ENCODE measurements around the gene MYCBPAP.

The MYCBPAP gene

GRCh38 chr17:50551884-50552283 lies 43.6 kb downstream of the MYCBPAP start:
- no peak for DNase-seq (ENCODE audit: low read depth)

GRCh38 chr17:50554201-50554600 lies 46.0 kb downstream of the MYCBPAP start:
- DNase-seq (ENCODE audit: low read depth), result no peak

GRCh38 chr17:50556803-50557202 lies 48.6 kb downstream of the MYCBPAP start:
- DNase-seq (ENCODE audit: low read depth), result no peak

GRCh38 chr17:50557630-50558029 lies 49.4 kb downstream of the MYCBPAP start:
- no peak for DNase-seq (ENCODE audit: low read depth)

- no peak for DNase-seq (ENCODE audit: low read depth)
Observed at GRCh38 chr17:50558091-50558490, 49.9 kb downstream of the MYCBPAP start.

GRCh38 chr17:50558581-50558940 lies 50.3 kb downstream of the MYCBPAP start:
- DNase-seq (ENCODE audit: low read depth), result no peak

GRCh38 chr17:50558941-50559614 lies 50.8 kb downstream of the MYCBPAP start:
- DNase-seq (ENCODE audit: low read depth), result no peak

- DNase-seq (ENCODE audit: low read depth), result peak; percentile 63
Observed at GRCh38 chr17:50559674-50560184, 51.5 kb downstream of the MYCBPAP start.

GRCh38 chr17:50560185-50560824 lies 52.1 kb downstream of the MYCBPAP start, which contains the start of gene CACNA1G:
Gene CACNA1G, plus strand, starts transcription at chr17:50560715. Its CDS starts 745 bp downstream, at chr17:50561460.
- DNase-seq (ENCODE audit: low read depth), result peak; percentile 88

GRCh38 chr17:50560931-50561745 lies 52.9 kb downstream of the MYCBPAP start:
- no peak for DNase-seq (ENCODE audit: low read depth)

- DNase-seq (ENCODE audit: low read depth), result no peak
Observed at GRCh38 chr17:50561746-50562141, 53.5 kb downstream of the MYCBPAP start.

- no peak for DNase-seq (ENCODE audit: low read depth)
Observed at GRCh38 chr17:50562242-50563091, 54.2 kb downstream of the MYCBPAP start.

GRCh38 chr17:50563092-50563511 lies 54.9 kb downstream of the MYCBPAP start:
- no peak for DNase-seq (ENCODE audit: low read depth)

- peak; percentile 59 for DNase-seq (ENCODE audit: low read depth)
Observed at GRCh38 chr17:50564916-50565315, 56.7 kb downstream of the MYCBPAP start.

GRCh38 chr17:50565402-50566350 lies 57.4 kb downstream of the MYCBPAP start:
- peak; percentile 32 for DNase-seq (ENCODE audit: low read depth)

GRCh38 chr17:50566886-50567285 lies 58.6 kb downstream of the MYCBPAP start:
- DNase-seq (ENCODE audit: low read depth), result no peak

- no peak for DNase-seq (ENCODE audit: low read depth)
Observed at GRCh38 chr17:50568659-50569058, 60.4 kb downstream of the MYCBPAP start.

GRCh38 chr17:50569592-50569991 lies 61.4 kb downstream of the MYCBPAP start:
- no peak for DNase-seq (ENCODE audit: low read depth)

GRCh38 chr17:50570032-50570431 lies 61.8 kb downstream of the MYCBPAP start:
- no peak for DNase-seq (ENCODE audit: low read depth)

GRCh38 chr17:50570528-50570927 lies 62.3 kb downstream of the MYCBPAP start:
- no peak for DNase-seq (ENCODE audit: low read depth)

- DNase-seq (ENCODE audit: low read depth), result no peak
Observed at GRCh38 chr17:50571681-50572080, 63.4 kb downstream of the MYCBPAP start.
